Stimulated activated CD4-positive, alpha-beta T cell treated with anti-CD3 and anti-CD28 coated beads, Interleukin-15, amount 100 ng/mL, for 1 hour (primary cell): Measurements from ENCODE around the gene ATP5ME.

Experiments
- DNase-seq, 2 donors: peaks; one replicate each; pipeline ENCODE4 v3.0.0-alpha.2; 2020; ENCODE audit warnings: low read depth in 1 of 2, low spot score in 1 of 2

Gene ATP5ME

DNA sequence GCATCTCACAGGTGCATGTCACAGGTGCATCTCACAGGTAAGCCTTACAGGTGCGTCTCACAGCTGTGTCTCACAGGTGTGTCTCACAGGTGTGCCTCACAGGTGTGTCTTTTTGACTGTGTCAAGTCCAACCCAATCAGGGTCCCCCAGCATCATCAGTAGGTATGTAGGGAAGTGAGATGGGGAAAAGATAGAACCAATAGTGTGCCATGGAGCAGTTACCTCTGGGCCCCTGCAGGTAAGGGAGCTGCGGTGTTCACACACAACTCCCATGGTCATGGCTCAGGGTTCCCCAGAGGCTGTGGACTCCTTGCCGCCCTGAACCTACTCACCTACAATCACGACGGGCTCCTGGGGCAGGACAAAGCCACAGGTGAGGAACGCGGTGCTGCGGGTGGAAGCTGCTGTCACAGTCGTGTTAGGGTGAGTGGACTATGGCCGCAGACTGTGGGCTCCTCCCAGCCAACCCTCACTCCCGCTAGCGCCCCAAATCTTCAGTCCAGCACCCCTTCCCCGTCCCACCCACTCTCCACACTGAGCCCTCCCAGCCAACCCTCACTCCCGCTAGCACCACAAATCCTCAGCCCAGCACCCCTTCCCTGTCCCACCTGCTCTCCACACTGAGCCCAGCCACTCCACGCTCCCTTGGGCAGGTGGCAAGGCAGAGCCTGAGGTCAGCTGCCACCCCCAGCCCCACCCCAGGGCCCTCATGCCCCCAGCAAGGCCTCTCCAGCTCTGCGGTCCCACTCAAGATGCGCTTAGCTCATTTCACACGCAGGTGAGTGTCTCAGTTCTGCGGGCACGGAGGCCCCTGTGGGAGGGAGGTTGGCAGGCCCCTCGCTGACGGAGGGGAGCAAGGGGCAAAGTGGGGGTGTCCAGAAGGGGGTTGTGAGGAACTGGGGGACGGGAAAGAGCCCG, 50.8 kb downstream of the ATP5ME start:
- no peak for DNase-seq
